GM21529 (cell line): ENCODE results near the gene TMEM134.

Experiments
- ATAC-seq: cut with Tn5 transposase; IDR thresholded peaks from one replicate; pipeline ENCODE4 v1.9.1; 2021; ENCODE audit not compliant: unreplicated experiment

TMEM134 gene

GRCh38 chr11:67423891-67424613 lies 45.0 kb downstream of the TMEM134 start:
- ATAC-seq = no peak

- no peak for ATAC-seq
Observed at GRCh38 chr11:67423466-67423865, 45.6 kb downstream of the TMEM134 start.

GRCh38 chr11:67422891-67423290 lies 46.2 kb downstream of the TMEM134 start:
- ATAC-seq = no peak

- ATAC-seq = no peak
Observed at GRCh38 chr11:67421430-67422031, 47.5 kb downstream of the TMEM134 start.

GRCh38 chr11:67420646-67421429 lies 48.2 kb downstream of the TMEM134 start:
- peak; percentile 90 for ATAC-seq

- no peak for ATAC-seq
Observed at GRCh38 chr11:67420147-67420645, 48.9 kb downstream of the TMEM134 start.

- no peak for ATAC-seq
Observed at GRCh38 chr11:67419325-67420049, 49.6 kb downstream of the TMEM134 start.

GRCh38 chr11:67418476-67419281 lies 50.4 kb downstream of the TMEM134 start:
- ATAC-seq = no peak

GRCh38 chr11:67417425-67417824 lies 51.6 kb downstream of the TMEM134 start:
- ATAC-seq = no peak

- ATAC-seq = no peak
Observed at GRCh38 chr11:67416416-67417335, 52.4 kb downstream of the TMEM134 start.

GRCh38 chr11:67415501-67416304 lies 53.3 kb downstream of the TMEM134 start, which contains the start of gene CARNS1:
Gene CARNS1, plus strand, starts transcription at chr11:67415678. Its CDS starts 522 bp downstream, at chr11:67416200.
- ATAC-seq = no peak

GRCh38 chr11:67413266-67413849 lies 55.7 kb downstream of the TMEM134 start:
- no peak for ATAC-seq

- ATAC-seq = no peak
Observed at GRCh38 chr11:67412495-67413179, 56.4 kb downstream of the TMEM134 start.

GRCh38 chr11:67411785-67412152 lies 57.3 kb downstream of the TMEM134 start:
- no peak for ATAC-seq
